Measurements from ENCODE around the gene LIMK2.
"Not testable (repeated sequence)": the region's sequence is repeated elsewhere in the genome, so short reads cannot be mapped to it uniquely, and the experiment has no call there.

The LIMK2 gene

GRCh38 chr22:31244943-31245451 is 32.9 kb downstream of the LIMK2 start:
- no peak for DNase-seq

GRCh38 chr22:31245998-31246397 is 33.9 kb downstream of the LIMK2 start:
- not testable (repeated sequence) for DNase-seq

GRCh38 chr22:31246687-31247086 is 34.6 kb downstream of the LIMK2 start:
- DNase-seq: no peak

GRCh38 chr22:31247726-31248125 is 35.6 kb downstream of the LIMK2 start:
- DNase-seq: no peak

- peak; percentile 14 for DNase-seq
Observed at GRCh38 chr22:31248138-31248745, 36.1 kb downstream of the LIMK2 start.

GRCh38 chr22:31248965-31249958 is 37.2 kb downstream of the LIMK2 start:
- no peak for DNase-seq

- DNase-seq: no peak
Observed at GRCh38 chr22:31250740-31251600, 38.9 kb downstream of the LIMK2 start.

- DNase-seq: no peak
Observed at GRCh38 chr22:31253949-31254348, 41.9 kb downstream of the LIMK2 start.

- no peak for DNase-seq
Observed at GRCh38 chr22:31259798-31260473, 47.8 kb downstream of the LIMK2 start.

GRCh38 chr22:31260474-31260856 is 48.4 kb downstream of the LIMK2 start:
- DNase-seq: no peak

- no peak for DNase-seq
Observed at GRCh38 chr22:31262312-31263133, 50.4 kb downstream of the LIMK2 start.

- DNase-seq: no peak
Observed at GRCh38 chr22:31263896-31264640, 52.0 kb downstream of the LIMK2 start.

- DNase-seq: no peak
Observed at GRCh38 chr22:31268281-31268680, 56.2 kb downstream of the LIMK2 start.

- no peak for DNase-seq
Observed at GRCh38 chr22:31269892-31270579, 57.9 kb downstream of the LIMK2 start.

GRCh38 chr22:31271026-31271425 is 58.9 kb downstream of the LIMK2 start:
- DNase-seq: no peak

GRCh38 chr22:31271485-31271884 is 59.4 kb downstream of the LIMK2 start:
- no peak for DNase-seq

- peak; percentile 30 for DNase-seq
Observed at GRCh38 chr22:31272522-31273446, 60.7 kb downstream of the LIMK2 start.

GRCh38 chr22:31274017-31274416 is 61.9 kb downstream of the LIMK2 start:
- no peak for DNase-seq

- DNase-seq: no peak
Observed at GRCh38 chr22:31275018-31275417, 62.9 kb downstream of the LIMK2 start.
